ENCODE measurements around the gene CDC42EP5.

- TF ChIP-seq CTCF (IDR thresholded peaks at IDR 0.05) (no peak), EP300 (IDR thresholded peaks at IDR 0.05) (no peak)
Measured at GRCh38 chr19:54435551-54436016, 37.5 kb downstream of the CDC42EP5 start.
